ENCODE data around the gene FHOD3. TPM values are rescaled to one million over a fixed set of nuclear protein-coding genes. Genes with fewer than 3 reads are reported as not detected.

FHOD3 gene
- total RNA-seq, 1 experiment from 2014 or later = 22.7 TPM

DNA sequence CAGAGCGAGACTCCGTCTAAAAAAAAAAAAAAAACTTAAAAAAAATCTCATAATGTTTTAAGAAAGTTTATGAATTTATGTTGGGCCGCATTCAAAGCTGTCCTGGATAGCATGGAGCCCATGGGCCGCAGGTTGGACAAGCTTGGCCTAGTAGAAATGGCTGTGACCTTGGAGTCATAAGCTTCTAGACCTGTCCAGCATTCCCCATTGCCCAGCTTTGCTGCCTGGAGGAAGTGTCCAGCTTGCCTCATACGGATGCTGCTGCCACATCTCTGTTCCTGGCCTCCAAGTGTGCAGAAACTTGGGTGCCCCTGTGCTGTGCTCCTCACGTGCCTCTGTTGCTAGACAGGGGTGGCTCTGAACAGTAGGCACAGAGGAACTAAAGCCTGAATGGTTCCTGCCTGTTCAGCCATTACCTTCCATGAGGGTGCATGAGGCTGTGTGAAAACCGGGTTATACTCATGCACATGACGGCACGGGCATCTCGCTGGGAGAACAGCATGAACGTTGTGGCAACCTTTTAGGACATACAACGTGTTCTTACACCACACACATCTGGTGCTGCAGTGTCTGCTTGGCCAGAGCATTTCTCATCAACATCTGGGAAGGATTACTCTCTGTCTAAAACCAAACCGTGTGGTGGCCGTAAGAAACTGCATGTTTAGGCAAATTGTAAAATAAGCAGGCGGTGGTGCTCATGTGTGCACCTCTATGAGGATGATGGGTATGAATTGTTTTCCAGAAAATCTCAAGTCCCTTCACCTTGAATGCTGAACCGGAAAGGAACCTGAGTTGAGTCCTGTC, 38.2 kb downstream of the FHOD3 start:
- intact Hi-C loops (cut with micrococcal nuclease; ENCODE audit: unreplicated experiment) (no loop called here), in situ Hi-C loops (cut with HindIII; ENCODE audit: low pct_unique_long_range_greater_than_20kb, low sequenced_read_pairs) (no loop called here)
- H3K36me3 ChIP-seq (ENCODE audit: control insufficient read depth, insufficient read depth, low read length) = no peaks in the 10 kb centered on the region
- CTCF ChIA-PET = interaction anchor here (0.7 kb wide), 1 partner anchor 42 kb away, joined by 9 read pairs; no protein-coding TSS in a partner anchor
- TF ChIP-seq TCF7L2 (IDR thresholded peaks at IDR 0.05; ENCODE audit: low read depth, low read length) (no peak), SIN3A (IDR thresholded peaks at IDR 0.05; ENCODE audit: borderline replicate concordance, insufficient read depth, low read depth, low read length) (no peak), POLR2AphosphoS5 (IDR thresholded peaks at IDR 0.05; ENCODE audit: low read depth, low read length) (no peak)
- TF ChIP-seq, protein P1, sequence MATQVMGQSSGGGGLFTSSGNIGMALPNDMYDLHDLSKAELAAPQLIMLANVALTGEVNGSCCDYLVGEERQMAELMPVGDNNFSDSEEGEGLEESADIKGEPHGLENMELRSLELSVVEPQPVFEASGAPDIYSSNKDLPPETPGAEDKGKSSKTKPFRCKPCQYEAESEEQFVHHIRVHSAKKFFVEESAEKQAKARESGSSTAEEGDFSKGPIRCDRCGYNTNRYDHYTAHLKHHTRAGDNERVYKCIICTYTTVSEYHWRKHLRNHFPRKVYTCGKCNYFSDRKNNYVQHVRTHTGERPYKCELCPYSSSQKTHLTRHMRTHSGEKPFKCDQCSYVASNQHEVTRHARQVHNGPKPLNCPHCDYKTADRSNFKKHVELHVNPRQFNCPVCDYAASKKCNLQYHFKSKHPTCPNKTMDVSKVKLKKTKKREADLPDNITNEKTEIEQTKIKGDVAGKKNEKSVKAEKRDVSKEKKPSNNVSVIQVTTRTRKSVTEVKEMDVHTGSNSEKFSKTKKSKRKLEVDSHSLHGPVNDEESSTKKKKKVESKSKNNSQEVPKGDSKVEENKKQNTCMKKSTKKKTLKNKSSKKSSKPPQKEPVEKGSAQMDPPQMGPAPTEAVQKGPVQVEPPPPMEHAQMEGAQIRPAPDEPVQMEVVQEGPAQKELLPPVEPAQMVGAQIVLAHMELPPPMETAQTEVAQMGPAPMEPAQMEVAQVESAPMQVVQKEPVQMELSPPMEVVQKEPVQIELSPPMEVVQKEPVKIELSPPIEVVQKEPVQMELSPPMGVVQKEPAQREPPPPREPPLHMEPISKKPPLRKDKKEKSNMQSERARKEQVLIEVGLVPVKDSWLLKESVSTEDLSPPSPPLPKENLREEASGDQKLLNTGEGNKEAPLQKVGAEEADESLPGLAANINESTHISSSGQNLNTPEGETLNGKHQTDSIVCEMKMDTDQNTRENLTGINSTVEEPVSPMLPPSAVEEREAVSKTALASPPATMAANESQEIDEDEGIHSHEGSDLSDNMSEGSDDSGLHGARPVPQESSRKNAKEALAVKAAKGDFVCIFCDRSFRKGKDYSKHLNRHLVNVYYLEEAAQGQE (IDR thresholded peaks at IDR 0.05; ENCODE audit: insufficient read depth in 1 of 2, low read depth in 2 of 2, low read length in 1 of 2) = no peak
- TF ChIP-seq, protein P2, sequence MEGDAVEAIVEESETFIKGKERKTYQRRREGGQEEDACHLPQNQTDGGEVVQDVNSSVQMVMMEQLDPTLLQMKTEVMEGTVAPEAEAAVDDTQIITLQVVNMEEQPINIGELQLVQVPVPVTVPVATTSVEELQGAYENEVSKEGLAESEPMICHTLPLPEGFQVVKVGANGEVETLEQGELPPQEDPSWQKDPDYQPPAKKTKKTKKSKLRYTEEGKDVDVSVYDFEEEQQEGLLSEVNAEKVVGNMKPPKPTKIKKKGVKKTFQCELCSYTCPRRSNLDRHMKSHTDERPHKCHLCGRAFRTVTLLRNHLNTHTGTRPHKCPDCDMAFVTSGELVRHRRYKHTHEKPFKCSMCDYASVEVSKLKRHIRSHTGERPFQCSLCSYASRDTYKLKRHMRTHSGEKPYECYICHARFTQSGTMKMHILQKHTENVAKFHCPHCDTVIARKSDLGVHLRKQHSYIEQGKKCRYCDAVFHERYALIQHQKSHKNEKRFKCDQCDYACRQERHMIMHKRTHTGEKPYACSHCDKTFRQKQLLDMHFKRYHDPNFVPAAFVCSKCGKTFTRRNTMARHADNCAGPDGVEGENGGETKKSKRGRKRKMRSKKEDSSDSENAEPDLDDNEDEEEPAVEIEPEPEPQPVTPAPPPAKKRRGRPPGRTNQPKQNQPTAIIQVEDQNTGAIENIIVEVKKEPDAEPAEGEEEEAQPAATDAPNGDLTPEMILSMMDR (IDR thresholded peaks at IDR 0.05) = no peak
- no peak for DNase-seq (ENCODE audit: low read depth, low spot score)
- no peak for ATAC-seq
- POLR2A ChIA-PET = interaction anchor here (0.8 kb wide), 1 partner anchor 179 kb away, joined by 3 read pairs; no protein-coding TSS in a partner anchor
- H3K4me3 ChIP-seq (ENCODE audit: low read depth in 2 of 2, low read length in 2 of 2) = no peak overlapping the region
- no peaks in the 10 kb centered on the region for H3K27me3 ChIP-seq (ENCODE audit: control insufficient read depth, insufficient read depth, low read length)
- no peaks in the 10 kb centered on the region for H3K4me1 ChIP-seq (ENCODE audit: control insufficient read depth, insufficient read depth, low read length)
- no peaks in the 10 kb centered on the region for H3K9me3 ChIP-seq (ENCODE audit: control insufficient read depth, insufficient read depth, low read depth, low read length)
- BruUV-seq (replicated peaks) = no TSS peak
- no peak overlapping the region for H3K27ac ChIP-seq (ENCODE audit: low read length)

DNA sequence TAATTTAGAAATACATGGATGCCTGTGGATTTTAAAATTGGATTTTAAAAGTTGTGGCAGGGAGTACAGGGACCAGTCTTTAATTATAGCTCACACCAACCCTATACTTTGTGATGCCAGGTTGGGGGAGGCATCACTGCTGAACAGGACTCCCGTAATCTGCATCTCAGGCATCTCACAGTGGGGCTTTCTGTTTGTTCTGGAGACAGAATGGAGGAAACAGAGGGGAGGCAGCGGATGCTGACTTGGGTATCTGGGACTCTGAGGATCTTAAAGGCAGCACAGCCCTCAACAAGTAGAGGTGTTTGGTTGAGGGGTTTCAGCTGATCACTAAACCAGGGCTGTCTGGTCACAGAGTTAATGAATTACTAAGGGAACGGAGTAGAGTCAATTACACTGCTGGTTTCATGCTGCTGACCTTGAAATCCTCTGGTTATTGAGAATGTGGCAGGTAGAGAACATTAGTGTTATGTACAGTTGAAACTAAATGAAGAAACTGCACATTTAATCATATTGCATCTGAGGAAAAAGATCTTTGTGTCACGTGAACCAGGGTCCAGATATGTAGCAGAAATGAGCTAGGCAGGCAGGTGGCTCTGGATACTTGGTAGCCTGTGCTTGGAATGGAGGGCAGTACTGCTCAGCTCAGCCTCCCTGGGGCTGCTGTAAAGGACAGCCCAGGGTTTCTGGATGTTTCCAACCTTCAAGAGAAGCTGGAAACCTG, 40.3 kb downstream of the FHOD3 start:
- POLR2A ChIA-PET = interaction anchor here (0.6 kb wide), 1 partner anchor 203 kb away, joined by 8 read pairs; no protein-coding TSS in a partner anchor
- DNase-seq (ENCODE audit: low read depth, low spot score) = no peak
- Histone ChIP-seq H3K4me1 (ENCODE audit: control insufficient read depth, insufficient read depth, low read length) (no peaks in the 10 kb centered on the region), H3K36me3 (ENCODE audit: control insufficient read depth, insufficient read depth, low read length) (no peaks in the 10 kb centered on the region), H3K27me3 (ENCODE audit: control insufficient read depth, insufficient read depth, low read length) (no peaks in the 10 kb centered on the region), H3K4me3 (ENCODE audit: low read depth in 2 of 2, low read length in 2 of 2) (no peak overlapping the region), H3K27ac (ENCODE audit: low read length) (no peak overlapping the region), H3K9me3 (ENCODE audit: control insufficient read depth, insufficient read depth, low read depth, low read length) (peaks cover 5% of the 10 kb centered on the region; the same call in 1 of the 2 replicates)
- intact Hi-C loops (cut with micrococcal nuclease; ENCODE audit: unreplicated experiment) (no loop called here), in situ Hi-C loops (cut with HindIII; ENCODE audit: low pct_unique_long_range_greater_than_20kb, low sequenced_read_pairs) (no loop called here)
- CTCF ChIA-PET = interaction anchor here (0.6 kb wide), 1 partner anchor 240 kb away, joined by 3 read pairs; no protein-coding TSS in a partner anchor
- BruUV-seq (replicated peaks) = no TSS peak
- ATAC-seq = no peak
- TF ChIP-seq, protein P1 (IDR thresholded peaks at IDR 0.05; ENCODE audit: insufficient read depth in 1 of 2, low read depth in 2 of 2, low read length in 1 of 2) = no peak
- TF ChIP-seq TCF7L2 (IDR thresholded peaks at IDR 0.05; ENCODE audit: low read depth, low read length) = no peak

All from Panc1 (cell line).